Measurements from ENCODE around the gene L1CAM. TPM values are rescaled to one million over a fixed set of nuclear protein-coding genes. Genes with fewer than 3 reads are reported as not detected.

The L1CAM gene
- total RNA-seq, 1 experiment from 2014 or later, result 819 TPM

GRCh38 chrX:153879741-153880439 is 6.1 kb downstream of the L1CAM start:
- ATAC-seq (peak; percentile 6), DNase-seq (ENCODE audit: low read depth, low spot score) (no peak)
- Histone ChIP-seq H3K9me3 (ENCODE audit: control insufficient read depth, insufficient read depth, low read depth, low read length) (no peaks in the 10 kb centered on the region), H3K4me1 (ENCODE audit: control insufficient read depth, insufficient read depth, low read length) (peaks cover 73% of the 10 kb centered on the region), H3K27me3 (ENCODE audit: control insufficient read depth, insufficient read depth, low read length) (no peaks in the 10 kb centered on the region), H3K4me3 (ENCODE audit: low read depth in 2 of 2, low read length in 2 of 2) (no peak overlapping the region), H3K36me3 (ENCODE audit: control insufficient read depth, insufficient read depth, low read length) (no peaks in the 10 kb centered on the region), H3K27ac (ENCODE audit: low read length) (peak overlapping the region; percentile 80; the same call in 1 of the 2 replicates)
- POLR2A ChIA-PET, result interaction anchor here (0.6 kb wide), 1 partner anchor 279 kb away, joined by 3 read pairs; no protein-coding TSS in a partner anchor
- CTCF ChIA-PET, result no interaction called here
- in situ Hi-C loops (cut with HindIII; ENCODE audit: low pct_unique_long_range_greater_than_20kb, low sequenced_read_pairs) (no loop called here), intact Hi-C loops (cut with micrococcal nuclease; ENCODE audit: unreplicated experiment) (loop anchor here (10.0 kb wide), 2 partner anchors 75 to 115 kb away; partner anchors contain the start of gene PLXNB3)
- TF ChIP-seq POLR2AphosphoS5 (IDR thresholded peaks at IDR 0.05; ENCODE audit: low read depth, low read length) (peak; percentile 51), CTCF (IDR thresholded peaks at IDR 0.05) (no peak), SIN3A (IDR thresholded peaks at IDR 0.05; ENCODE audit: borderline replicate concordance, insufficient read depth, low read depth, low read length) (peak; percentile 34; the same call in 1 of the 2 replicates)
- BruUV-seq (replicated peaks), result no TSS peak

GRCh38 chrX:153878969-153879653 is 6.9 kb downstream of the L1CAM start:
- no peak for ATAC-seq
- in situ Hi-C loops (cut with HindIII; ENCODE audit: low pct_unique_long_range_greater_than_20kb, low sequenced_read_pairs) (no loop called here), intact Hi-C loops (cut with micrococcal nuclease; ENCODE audit: unreplicated experiment) (no loop called here)
- no peak for TF ChIP-seq REST (IDR thresholded peaks at IDR 0.05; ENCODE audit: insufficient read depth in 1 of 2, low read depth in 2 of 2, low read length in 1 of 2)
- no peak for TF ChIP-seq CTCF (IDR thresholded peaks at IDR 0.05)
- TF ChIP-seq TCF7L2 (IDR thresholded peaks at IDR 0.05; ENCODE audit: low read depth, low read length), result no peak
- TF ChIP-seq SIN3A (IDR thresholded peaks at IDR 0.05; ENCODE audit: borderline replicate concordance, insufficient read depth, low read depth, low read length), result no peak
- TF ChIP-seq POLR2AphosphoS5 (IDR thresholded peaks at IDR 0.05; ENCODE audit: low read depth, low read length), result no peak
- no peaks in the 10 kb centered on the region for H3K9me3 ChIP-seq (ENCODE audit: control insufficient read depth, insufficient read depth, low read depth, low read length)
- peaks cover 73% of the 10 kb centered on the region for H3K4me1 ChIP-seq (ENCODE audit: control insufficient read depth, insufficient read depth, low read length)
- H3K27me3 ChIP-seq (ENCODE audit: control insufficient read depth, insufficient read depth, low read length), result no peaks in the 10 kb centered on the region
- POLR2A ChIA-PET, result interaction anchor here (0.9 kb wide), 1 partner anchor 101 kb away, joined by 4 read pairs; no protein-coding TSS in a partner anchor
- H3K4me3 ChIP-seq (ENCODE audit: low read depth in 2 of 2, low read length in 2 of 2), result no peak overlapping the region
- no peak for DNase-seq (ENCODE audit: low read depth, low spot score)
- CTCF ChIA-PET, result interaction anchor here (1.2 kb wide), 1 partner anchor 68 kb away, joined by 3 read pairs; no protein-coding TSS in a partner anchor
- BruUV-seq (replicated peaks), result no TSS peak
- H3K27ac ChIP-seq (ENCODE audit: low read length), result peak overlapping the region; percentile 35
- H3K36me3 ChIP-seq (ENCODE audit: control insufficient read depth, insufficient read depth, low read length), result no peaks in the 10 kb centered on the region

All from Panc1 (cell line).